Measurements from ENCODE around the gene CDK17.

GRCh38 chr12:96308881-96309280, 91.4 kb downstream of the CDK17 start:
- TF ChIP-seq CTCF (IDR thresholded peaks at IDR 0.05; ENCODE audit: insufficient read depth, low read length, poor library complexity, severe bottlenecking) (no peak), EZH2phosphoT487 (conservative IDR thresholded peaks at IDR 0.05; ENCODE audit: low read length) (no peak)
